A204.1 (cell line): ENCODE results near the gene PYHIN1.

Experiments
- FAIRE-seq: peaks from 2 replicates; lab custom pipeline; 2012; peaks lifted over from hg19 to GRCh38; lab: Jason Lieb, UNC

Gene PYHIN1

DNA sequence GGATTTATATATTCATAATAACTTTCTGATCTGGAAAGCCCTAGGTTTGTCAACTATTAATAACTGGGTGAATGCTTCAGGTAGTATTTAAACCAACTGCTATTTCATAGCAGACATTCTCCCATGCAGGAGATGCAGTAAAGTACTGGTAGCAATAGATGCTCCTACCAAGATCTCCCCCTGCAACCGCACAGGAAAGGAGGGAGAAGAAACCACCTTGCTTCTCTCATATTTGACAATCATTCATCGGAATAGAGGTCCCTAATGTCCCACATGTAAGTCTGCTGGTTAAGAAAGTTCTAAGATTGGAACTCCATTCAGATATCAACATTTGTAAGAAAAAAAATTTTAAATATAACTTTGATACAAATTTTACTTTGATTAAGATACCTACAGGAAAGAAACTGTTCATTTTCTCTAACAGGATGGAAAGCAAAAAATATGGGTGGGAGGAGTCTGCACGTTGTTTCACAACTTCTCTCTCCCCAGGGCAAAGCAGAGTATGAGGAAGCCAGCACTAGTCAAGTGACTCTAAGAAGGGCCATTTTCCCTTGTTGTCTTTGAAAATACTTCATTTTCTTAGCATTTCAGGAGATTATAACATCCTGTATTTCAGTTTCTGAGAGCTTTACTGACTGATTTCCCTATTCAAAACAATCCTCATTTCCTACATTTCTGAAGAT lies at the start of gene PYHIN1:
Gene PYHIN1 (plus strand): TSS at position 498 of the 683 bp plus-strand sequence. CDS start 5,359 bp downstream, outside the sequence.
- no peak for FAIRE-seq

GRCh38 chr1:158893654-158894053 lies 37.7 kb upstream of the PYHIN1 start:
- no peak for FAIRE-seq

DNA sequence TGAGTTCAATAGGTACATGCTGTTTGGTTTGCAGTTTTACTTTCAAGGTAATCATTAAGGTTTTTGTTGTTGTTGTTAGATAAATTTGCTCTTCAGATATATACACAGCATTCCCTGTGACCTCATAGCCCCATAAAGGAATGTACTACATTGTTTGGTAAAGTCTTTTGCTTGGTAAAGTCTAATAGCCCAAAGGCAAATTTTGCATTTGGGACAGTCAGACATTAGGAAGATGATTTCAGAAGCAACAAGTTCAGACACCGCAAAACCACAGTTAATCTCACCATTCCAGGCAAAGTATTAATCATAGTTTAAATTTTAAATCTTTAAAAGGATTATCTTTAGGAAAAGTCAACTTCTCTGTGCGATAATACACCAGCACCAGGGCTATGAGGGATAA lies 32.6 kb upstream of the PYHIN1 start:
- no peak for FAIRE-seq

- no peak for FAIRE-seq
Observed at GRCh38 chr1:158901623-158902022, 29.7 kb upstream of the PYHIN1 start.

DNA sequence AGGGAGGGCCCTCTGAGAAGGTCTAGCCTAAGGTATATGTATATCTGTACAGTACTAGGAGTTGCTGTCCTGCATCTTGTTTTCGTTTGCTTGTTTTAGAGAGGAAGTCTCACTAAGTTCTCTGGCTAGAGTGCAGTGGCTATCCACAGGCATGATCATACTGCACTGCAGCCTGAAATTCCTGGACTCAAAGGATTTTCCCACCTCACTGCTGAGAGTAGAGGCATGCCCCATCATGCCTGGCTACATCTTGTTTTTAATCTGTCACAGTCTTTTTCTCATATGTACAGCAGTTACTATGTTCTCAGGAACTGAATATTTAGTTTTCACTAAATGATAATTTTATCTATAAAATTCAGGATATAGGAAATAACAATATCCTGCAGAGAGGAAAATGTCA lies 15.3 kb upstream of the PYHIN1 start:
- no peak for FAIRE-seq

DNA sequence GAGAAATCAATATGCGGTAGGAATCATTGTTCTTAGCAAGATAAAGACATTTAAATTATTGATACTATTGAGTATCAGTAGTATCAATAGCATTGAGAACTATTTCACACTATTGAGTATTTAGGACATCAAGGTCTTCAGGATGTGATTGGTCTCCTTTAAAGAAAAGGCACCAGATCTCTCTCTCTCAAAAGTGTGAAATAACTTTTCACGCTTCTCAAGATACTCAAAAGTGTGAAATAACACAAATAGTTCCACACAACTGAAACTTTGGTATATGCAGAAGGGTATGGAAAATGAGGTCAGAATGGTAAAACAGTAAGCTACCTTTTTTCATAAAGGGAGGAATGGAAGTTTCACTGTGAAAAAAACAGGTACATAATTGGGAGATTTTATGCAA lies 6.7 kb upstream of the PYHIN1 start:
- FAIRE-seq: no peak

DNA sequence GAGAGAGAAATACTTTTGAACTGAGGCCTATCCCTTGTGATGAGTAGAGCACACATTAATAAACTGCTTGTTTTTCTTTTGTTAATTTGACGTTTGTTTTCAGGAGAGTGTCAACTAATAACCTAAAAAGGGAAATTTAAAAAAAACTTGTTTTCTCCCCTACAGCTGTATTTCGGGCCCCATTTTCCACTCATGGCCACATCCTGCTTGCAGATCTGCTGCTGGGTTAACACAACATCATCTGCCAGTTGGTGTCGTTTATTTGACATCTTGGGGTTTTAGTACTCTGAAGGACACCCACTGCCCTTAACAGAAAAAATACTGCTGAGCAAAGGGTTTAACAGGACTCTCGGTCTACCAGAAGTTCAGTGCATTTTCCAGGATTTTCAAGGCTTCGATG lies 848 bp upstream of the PYHIN1 start:
- FAIRE-seq: no peak

DNA sequence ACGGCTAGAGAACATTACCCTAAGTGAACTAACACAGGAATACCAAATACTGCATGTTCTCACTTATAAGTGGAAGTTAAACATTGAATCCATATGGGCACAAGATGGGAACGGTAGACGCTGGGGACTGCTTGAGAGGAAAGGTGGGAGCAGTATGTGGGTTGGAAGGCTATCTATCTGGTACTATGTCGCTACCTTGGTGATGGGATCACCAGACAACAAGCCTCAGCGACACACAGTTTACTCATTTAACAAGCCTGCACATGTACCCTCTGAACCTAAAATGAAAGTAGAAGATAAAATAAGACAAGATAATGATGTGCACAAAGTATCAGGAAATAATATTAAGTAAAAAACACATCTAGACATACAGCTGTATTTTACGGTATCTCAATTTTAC lies 819 bp downstream of the PYHIN1 start:
- no peak for FAIRE-seq

DNA sequence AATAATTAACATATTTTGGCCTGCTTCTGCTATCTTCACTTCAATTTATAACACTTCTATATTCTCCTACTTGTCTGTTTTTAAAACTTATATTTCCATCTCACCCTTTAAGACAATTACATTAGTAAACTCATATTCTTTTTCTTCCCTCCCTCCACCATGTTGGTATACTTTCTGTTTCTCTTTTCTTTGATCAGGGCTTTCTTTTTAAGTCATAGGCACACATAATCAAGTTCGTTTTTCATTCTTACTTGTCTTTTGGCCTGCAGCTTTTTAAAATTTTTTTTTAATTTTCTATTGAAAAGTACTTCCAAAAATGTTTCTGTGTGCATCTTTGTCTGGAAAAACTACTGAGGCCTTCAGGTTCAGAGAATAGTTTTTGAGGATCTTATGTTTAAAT lies 2.3 kb downstream of the PYHIN1 start:
- FAIRE-seq: no peak

DNA sequence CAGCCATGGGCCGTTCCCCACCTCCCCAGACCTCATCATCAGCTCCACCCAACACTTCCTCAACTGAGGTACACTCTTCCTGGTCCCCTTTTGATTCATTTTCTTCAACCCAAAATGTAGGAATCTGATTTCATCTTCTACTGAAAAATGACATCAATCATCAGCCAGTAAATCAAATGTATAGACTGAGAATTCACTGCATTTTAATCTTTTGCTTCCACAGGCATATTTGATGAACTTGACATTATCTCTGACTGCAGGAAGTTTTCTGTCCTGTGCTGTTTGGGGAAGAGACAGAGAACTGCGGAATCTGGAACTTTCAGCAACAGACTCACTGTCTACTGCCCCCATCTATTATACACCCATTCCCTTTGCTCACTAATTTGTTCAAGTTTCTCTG lies 7.8 kb downstream of the PYHIN1 start:
- no peak for FAIRE-seq

DNA sequence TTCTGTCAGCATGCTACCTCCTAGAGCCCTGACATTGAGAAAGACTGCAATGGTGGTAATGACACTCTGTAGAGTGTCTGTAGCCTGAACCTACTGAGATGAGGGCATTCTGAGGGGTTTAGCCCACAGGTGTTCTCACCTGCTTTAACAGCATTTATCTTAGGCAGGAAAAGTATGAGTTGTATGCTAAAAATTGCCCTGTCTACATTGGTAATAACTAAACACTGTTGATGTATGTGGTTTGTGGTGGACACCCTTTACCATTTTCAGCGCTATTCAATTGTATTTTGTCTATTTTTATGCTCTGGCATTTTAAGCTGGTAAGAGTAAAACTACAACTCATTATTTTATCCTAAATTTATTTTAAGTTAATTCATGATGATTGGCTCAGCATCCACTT lies 10.0 kb downstream of the PYHIN1 start:
- FAIRE-seq: no peak

GRCh38 chr1:158942490-158942889 lies 11.1 kb downstream of the PYHIN1 start:
- no peak for FAIRE-seq

GRCh38 chr1:158943059-158943458 lies 11.7 kb downstream of the PYHIN1 start:
- FAIRE-seq: no peak

- no peak for FAIRE-seq
Observed at GRCh38 chr1:158945061-158945460, 13.7 kb downstream of the PYHIN1 start.

- no peak for FAIRE-seq
Observed at GRCh38 chr1:158946785-158947184, 15.4 kb downstream of the PYHIN1 start.

DNA sequence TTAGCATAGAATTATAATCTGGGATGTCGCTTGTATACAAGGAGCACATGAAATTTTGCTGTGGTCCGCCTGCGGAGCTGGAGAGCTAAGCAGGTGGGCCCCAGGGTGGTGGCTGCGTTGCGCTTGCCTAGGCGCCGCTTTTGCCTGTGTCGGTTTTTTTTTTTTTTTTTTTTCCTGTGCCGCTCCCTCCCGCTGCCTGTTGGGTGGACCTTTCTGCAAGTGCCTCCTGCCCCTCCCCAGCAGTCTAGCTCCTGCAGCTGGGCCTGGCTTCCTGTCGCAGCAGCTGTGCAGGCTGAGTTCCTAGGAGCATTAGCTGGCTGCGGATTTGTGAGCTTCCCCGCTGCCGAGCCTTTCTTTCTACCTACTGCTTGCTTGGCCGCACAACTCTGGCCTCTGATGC lies 20.6 kb downstream of the PYHIN1 start:
- no peak for FAIRE-seq

GRCh38 chr1:158952416-158952815 lies 21.1 kb downstream of the PYHIN1 start:
- no peak for FAIRE-seq

DNA sequence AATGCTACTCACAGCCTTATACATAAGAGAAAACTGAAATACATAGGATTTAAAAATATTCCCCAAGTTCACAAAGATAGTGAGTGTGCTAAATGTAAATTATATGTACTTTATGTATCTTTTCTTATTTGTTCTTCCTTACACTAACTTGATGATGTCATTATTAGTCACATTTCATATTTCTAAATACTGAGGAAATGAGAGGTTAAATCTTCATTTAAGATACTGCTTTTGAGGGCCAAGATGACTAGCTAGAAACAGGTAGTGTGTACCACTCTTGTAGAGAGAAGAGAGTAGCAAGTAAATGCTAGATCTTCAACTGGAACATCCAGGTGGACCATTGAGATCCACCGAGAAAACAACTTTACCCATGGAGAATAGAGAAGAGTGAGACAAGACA lies 29.8 kb downstream of the PYHIN1 start:
- no peak for FAIRE-seq

GRCh38 chr1:158962983-158963382 lies 31.6 kb downstream of the PYHIN1 start:
- FAIRE-seq: no peak

DNA sequence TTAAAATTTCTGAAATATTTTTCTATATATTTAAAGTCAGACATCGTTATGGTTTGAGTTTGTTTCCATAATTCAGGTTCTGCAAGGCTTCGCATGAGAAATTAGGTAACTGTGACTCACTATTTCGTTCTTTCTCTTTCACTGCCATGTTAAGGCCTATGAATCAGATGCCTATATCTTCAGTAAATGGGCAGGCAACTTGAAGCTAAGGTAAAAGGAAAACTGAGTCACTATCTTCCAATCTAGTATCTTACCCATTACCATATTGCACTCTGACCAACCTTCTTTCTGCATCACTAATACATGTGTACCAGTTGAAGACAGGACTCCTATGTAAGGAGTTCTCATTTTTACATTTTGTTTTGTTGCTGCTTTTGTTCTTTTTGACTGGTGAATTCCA lies 37.8 kb downstream of the PYHIN1 start:
- FAIRE-seq: no peak

GRCh38 chr1:158969855-158970254 lies 38.5 kb downstream of the PYHIN1 start:
- no peak for FAIRE-seq

DNA sequence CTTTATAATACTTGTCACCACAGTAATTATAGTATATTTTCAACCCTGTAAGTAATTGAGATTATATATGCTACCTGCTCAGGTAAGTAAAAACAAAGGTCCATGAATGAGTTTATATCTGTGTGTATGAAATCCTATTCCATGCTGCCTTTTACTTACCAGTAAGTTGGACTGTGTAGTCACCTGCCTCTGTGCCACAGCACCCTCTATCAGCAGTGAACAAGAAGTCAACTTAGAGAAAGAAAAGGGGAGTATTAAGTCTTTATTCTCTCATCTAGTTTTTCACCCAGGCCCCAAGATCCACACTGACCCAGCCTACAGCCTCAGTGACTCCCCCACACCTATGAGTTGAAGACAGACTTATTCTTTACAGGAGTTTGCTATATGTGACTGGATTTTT lies 41.5 kb downstream of the PYHIN1 start:
- FAIRE-seq: no peak

- no peak for FAIRE-seq
Observed at GRCh38 chr1:158976219-158976618, 44.9 kb downstream of the PYHIN1 start.

DNA sequence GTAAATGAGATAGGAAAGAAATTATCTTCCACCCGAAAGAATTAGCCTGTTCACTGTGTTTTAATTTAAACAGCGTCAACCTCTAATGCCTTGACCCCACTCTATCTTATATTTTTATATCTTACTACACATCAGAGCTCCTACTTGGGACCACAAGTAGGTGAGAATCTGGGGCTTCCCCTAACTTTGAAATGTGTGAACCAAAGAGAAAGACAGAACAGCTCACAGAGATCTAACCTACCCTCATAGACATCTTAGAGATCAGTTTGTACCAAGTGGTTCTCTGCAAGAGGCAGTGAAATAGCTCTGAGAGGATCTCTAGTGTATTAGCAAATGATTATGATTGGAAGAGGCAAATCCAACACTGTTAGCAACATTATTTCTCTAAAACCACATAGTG lies 47.4 kb downstream of the PYHIN1 start:
- FAIRE-seq: no peak

- no peak for FAIRE-seq
Observed at GRCh38 chr1:158979229-158979628, 47.9 kb downstream of the PYHIN1 start.
